ENCODE data around the gene ADAM8.
A peak's percentile ranks its signal among the peaks of the same experiment; 100 is the strongest.
"Not testable (repeated sequence)": the region's sequence is repeated elsewhere in the genome, so short reads cannot be mapped to it uniquely, and the experiment has no call there.

The ADAM8 gene

GRCh38 chr10:133276435-133277201, at the start of gene ADAM8:
Gene ADAM8 (minus strand): TSS chr10:133276868. CDS start chr10:133276817, 51 bp downstream.
- DNase-seq (ENCODE audit: low spot score) = peak; percentile 99

DNA sequence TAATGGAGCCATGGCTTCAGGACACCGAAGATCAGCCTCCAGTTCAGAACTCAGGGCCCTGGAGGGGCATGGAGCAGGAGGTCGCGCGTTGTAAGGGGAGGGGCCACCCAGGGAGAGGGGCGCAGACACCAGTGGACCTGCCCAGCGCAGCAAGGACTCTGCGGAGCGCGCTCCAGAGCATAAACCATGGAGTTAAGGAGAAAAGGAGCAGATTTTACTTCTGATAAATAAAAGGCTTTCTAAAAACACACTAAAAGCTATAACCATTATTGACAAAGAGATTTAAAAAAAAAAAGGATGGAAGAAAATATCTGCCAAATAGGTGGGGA, 49.5 kb upstream of the ADAM8 start:
- DNase-seq (ENCODE audit: low spot score) = no peak

GRCh38 chr10:133325440-133326222, 49.0 kb upstream of the ADAM8 start:
- DNase-seq (ENCODE audit: low spot score) = peak; percentile 43

- DNase-seq (ENCODE audit: low spot score) = no peak
These were observed 48.2 kb upstream of the ADAM8 start for GRCh38 chr10:133324857-133325260.

GRCh38 chr10:133324198-133324792, 47.6 kb upstream of the ADAM8 start:
- DNase-seq (ENCODE audit: low spot score) = peak; percentile 79

DNA sequence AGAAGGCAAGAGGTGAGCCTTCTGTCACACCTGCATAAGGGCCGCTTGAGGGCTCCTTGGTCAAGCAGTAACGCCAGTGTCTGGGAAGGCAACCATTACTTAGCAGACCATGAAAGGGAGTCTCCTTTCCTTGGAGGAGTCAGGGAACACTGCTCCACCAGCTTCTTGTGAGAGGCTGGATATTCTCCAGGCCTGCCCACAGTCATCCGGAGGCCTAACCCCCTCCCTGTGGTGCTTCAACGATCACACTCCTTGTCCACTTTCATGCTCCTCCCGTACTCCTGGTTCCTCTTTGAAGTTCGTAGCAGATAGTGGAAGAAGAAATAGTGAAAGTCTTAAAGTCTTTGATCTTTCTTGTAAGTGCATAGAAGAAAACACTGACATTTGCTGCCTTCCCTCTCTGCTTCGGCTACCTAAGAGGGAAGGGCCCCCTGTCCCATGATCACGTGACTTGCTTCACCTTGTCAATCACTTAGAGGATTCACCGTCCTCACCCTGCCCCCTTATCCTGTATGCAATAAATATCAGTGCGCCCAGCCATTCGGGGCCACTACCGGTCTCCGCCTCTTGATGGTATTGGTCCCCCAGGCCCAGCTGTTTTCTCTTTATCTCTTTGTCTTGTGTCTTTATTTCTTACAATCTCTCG, 45.5 kb upstream of the ADAM8 start:
- not testable (repeated sequence) for DNase-seq (ENCODE audit: low spot score)

- DNase-seq (ENCODE audit: low spot score) = not testable (repeated sequence)
These were observed 44.3 kb upstream of the ADAM8 start for GRCh38 chr10:133320852-133321422.

DNA sequence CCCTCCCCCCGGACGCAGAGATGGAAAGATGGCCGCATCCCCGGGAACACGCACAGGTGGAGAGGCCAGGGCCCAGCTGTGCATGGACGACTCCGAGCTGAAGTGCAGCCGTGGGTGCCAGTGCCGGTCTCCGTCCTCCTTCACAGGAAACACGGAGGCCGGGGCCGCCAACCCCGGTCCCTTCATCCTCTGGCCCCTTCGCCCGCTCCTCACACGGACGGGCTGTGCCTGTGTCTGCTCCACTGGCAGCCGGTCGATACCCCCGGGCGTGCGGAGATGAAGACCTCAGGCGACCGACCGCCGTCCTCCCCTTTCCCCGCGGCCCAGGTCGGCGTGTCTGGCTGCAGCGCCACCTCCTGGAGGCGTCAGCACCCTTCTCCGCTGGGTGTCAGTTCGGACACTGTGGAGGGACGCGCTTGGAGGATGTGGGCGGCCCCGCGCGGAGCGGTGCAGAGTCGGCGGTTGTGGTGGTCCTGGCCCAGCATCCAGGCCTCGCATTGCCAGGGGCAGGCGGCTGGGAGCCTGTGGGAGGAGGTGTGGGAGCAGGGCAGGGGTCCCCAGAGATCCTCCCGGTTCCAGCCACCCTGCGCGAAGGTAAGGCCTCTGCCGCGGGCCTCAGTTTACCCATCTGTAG, 41.9 kb upstream of the ADAM8 start:
- peak; percentile 83 for DNase-seq (ENCODE audit: low spot score)

DNA sequence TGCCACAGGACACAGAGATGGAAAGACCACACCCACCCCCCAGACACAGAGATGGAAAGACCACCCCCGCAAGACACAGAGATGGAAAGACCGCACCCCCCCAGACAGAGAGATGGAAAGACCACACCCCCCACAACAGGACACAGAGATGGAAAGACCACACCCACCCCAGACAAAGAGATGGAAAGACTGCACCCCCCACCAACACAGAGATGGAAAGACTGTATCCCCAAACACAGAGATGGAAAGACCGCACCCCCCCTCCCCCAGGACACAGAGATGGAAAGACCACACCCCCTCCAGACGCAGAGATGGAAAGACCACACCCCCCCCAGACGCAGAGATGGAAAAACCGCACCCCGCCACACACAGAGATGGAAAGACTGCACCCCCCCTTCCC, 40.1 kb upstream of the ADAM8 start:
- no peak for DNase-seq (ENCODE audit: low spot score)

GRCh38 chr10:133316266-133316665, 39.6 kb upstream of the ADAM8 start:
- DNase-seq (ENCODE audit: low spot score) = no peak

- no peak for DNase-seq (ENCODE audit: low spot score)
These were observed 39.2 kb upstream of the ADAM8 start for GRCh38 chr10:133315847-133316246.

DNA sequence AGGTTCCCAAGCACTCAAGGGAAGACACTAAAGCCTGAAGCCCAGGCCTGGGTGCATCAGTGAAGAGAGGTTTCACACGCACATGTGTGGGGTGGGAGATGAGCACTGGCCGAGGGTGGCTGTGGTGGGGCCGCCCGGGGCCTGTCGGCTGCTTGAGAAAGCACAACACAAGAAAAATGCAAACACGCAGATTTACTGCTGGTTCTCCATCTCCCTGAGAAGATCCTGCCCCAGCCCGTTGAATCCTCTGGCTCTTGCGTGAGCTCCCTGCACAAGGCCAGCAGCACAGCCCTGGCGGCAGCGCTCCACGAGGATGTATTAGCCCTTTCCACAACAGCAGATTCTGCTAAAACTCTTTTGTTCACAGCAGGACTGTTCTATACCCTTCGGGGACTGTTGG, 38.2 kb upstream of the ADAM8 start:
- no peak for DNase-seq (ENCODE audit: low spot score)

DNA sequence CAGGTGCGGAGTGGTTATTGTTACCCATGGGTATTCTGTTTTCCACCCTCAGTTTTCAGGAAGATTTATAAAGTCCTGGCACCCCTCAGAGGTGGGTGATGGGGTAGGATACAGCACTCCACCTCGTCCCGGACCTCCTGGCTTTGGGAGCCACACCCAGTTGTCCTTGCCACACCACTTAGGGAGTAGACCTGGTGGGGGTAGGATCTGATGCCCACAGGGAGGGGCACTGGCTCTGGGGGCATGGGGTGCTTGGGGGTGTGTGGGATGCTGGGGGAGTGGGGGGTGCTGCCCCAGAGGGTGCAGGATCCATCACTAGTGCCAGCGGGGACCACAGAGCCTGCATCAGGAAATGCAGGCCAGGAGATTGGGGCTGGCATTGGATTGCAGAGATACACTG, 36.5 kb upstream of the ADAM8 start:
- no peak for DNase-seq (ENCODE audit: low spot score)

DNA sequence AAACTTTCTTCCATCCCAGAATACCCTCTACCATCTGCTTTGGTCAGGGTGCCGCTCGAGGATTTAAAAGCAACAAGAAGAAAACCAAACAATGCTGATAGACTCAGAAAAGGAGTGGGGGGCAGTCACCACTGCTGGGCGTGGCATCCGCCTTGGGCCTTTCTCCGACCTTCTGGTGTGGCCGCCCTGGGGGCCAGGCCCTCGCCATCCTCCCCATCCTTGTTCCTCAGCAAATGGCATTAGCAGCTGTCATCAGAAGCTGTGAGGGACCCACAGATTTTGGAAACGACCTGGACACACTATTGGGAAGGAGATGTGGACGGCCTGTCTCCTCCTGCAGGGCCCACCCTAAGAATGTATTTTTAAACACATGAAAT, 36.1 kb upstream of the ADAM8 start:
- no peak for DNase-seq (ENCODE audit: low spot score)

DNA sequence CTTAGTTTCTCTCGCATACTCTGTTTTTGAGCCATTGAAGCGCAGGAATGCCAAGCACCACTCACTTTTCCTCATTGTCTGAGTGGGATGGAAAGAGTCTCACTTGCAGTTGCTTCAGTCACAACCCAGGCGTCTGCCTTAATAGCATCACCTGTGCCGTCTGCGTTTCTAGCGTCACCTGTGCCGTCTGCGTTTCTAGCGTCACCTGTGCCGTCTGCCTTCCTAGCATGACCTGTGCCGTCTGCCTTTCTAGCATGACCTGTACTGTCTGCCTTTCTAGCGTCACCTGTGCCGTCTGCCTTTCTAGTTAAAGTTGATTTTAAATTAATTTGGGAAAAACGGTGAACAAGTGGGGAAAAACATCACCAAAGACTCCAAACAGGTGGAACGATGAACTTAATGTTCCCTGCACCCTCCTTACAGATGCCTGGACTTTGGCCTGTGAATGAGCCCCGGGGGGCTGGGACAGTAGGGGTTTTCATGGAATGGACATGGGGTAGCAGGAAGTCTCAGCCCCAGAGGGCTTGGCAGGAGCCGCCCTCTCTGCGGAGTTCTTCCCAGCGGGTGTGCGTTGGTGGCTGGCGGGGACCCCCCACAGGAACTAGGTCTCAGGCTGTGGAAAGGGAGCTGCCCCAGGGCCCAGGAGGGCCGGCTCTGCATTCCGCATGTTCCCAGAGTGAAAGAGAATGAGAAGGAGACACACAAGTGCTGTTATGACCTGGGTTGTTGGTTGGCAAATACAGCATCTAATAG, 35.5 kb upstream of the ADAM8 start:
- DNase-seq (ENCODE audit: low spot score) = no peak

GRCh38 chr10:133311570-133311969, 34.9 kb upstream of the ADAM8 start:
- no peak for DNase-seq (ENCODE audit: low spot score)

DNA sequence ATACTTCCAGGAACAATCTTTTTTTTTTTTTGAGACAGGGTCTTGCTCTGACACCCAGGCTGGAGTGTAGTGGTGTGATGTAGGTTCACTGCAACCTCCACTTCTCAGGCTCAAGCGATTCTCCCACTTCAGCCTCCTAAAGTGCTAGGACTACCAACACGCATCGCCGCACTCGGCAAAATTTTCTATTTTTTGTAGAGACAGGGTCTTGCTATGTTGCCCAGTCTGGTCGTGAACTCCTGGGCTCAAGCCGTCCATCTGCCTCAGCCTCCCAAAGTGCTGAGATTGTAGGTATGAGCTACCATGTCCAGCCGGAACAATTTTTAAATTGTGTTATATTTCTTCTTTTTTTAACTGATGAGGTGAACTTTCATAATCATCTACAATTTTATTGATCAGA, 34.1 kb upstream of the ADAM8 start:
- DNase-seq (ENCODE audit: low spot score) = no peak

DNA sequence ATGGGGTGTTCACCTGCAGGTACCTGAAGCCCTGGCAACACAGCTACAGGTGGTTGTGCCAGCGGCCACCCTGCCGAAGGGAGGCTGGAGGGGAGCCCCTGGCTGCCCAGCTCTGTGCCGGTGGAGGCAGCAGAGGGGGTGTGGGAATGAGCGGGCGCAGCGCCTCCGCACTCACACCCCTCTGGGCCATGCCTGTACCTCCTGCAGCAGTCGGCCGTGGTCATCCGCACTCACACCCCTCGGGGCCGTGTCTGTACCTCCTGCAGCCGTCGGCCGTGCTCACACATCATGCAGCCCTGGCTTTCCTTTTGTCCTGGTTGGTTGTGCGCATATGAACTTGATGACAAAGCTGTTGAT, 33.7 kb upstream of the ADAM8 start:
- no peak for DNase-seq (ENCODE audit: low spot score)

DNA sequence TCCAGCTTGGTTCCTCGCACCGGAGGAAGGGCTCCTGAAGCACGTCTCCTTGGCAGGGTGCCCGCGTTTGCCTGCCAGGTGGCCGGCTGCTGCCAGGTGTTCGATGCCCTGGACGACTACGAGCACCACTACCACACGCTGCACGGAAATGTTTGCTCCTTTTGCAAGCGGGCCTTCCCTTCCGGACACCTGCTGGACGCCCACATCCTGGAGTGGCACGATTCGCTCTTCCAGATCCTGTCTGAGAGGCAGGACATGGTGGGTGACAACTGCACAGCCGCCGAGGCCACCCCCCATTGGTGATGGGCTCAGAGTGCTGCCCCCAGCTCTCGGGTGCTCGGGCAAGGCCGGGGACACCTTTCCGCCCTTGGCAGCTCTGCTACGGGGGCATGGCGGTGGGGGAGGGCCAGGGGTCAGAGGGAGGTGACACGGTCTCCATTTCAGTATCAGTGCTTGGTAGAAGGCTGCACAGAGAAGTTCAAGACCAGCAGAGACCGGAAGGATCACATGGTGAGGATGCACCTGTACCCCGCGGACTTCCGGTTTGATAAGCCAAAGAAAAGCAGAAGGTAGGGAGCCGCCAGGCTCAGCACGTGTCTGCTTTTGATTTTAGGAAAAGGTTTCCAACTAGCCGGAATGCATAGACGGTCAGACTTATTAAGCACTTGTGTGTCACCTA, 33.2 kb upstream of the ADAM8 start:
- DNase-seq (ENCODE audit: low spot score) = no peak

DNA sequence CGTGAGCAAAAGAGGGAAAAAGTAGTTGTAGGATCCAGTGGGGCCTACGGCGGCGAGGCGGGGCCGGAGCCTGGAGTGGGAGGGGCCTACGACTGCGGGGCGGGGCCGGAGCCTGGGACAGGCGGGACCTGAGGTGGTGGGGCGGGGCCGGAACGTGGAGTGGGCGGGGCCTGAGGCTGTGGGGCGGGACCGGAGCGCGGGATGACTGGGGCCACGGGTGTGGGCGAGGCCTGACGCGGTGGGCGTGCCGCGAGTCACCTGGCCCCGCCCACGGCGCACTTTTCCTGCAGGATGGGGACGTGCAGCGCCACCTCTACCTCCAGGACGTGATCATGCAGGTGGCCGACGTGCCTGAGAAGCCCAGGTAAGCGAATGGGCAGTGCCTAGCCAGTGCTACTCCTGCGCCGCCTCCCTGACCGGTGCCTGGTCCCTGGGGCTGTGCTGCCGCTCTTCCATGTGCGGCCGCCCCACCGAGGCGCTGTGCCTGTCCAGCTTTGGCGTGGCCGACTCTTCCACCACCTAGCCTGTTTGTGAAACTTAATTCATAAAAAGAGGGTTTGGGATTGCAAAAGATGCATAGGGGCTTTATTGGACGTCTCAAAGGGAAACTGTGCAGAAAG, 32.5 kb upstream of the ADAM8 start:
- DNase-seq (ENCODE audit: low spot score) = peak; percentile 97
